ENCODE results near the gene DHRSX.

Gene DHRSX

DNA sequence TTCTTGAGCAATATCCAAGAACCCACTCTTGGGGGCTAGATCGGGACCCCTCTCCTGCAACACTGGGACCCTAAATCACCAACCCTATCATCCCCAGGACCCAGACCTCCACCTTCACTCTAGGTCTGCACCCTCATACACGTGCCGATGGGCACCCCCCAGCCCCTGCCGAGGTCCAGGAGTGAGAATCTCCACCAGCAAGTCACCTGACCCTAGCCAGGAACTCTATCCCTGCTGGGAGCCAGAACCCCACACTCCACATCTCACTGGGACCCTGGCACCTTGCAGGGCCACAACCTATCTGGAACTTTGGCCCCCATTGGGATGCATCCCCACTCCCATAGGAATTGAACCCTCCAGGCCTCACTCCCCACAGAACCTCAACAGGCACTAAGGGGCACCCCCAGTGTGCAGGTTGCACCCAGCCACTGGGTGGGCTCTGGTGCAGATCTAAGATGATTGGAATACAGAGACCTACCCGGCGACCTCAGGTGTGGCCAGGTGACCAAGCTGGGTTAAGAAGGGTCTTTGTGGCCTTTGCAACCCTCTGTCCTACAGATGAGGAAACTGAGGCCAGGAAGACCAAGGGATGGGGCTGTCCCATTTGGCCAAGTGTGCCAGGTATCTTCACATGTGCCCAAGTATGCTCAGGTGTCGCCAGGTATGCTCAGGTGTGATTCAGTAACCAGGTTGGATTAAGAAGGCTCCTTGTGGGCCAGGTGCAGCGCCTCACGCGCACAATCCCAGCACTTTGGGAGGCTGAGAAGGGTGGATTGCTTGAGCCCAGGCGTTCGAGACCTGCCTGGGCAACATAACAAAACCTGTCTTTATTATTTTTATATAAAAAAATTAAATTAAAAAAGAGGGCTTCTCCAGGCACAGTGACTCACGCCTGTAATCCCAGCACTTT is 3.1 kb upstream of the DHRSX start:
- TF ChIP-seq CTCF (IDR thresholded peaks at IDR 0.05; ENCODE audit: low read depth, low read length, missing control alignments): no peak
- in situ Hi-C loops (cut with HindIII; ENCODE audit: low sequenced_read_pairs): no loop called here
- no peak overlapping the region for H3K4me3 ChIP-seq (ENCODE audit: low read depth, low read length)
- no peak for DNase-seq (ENCODE audit: low read depth)

- no peak for TF ChIP-seq CTCF (IDR thresholded peaks at IDR 0.05; ENCODE audit: low read depth, low read length, missing control alignments)
- no peak overlapping the region for H3K4me3 ChIP-seq (ENCODE audit: low read depth, low read length)
- no peak for DNase-seq (ENCODE audit: low read depth)
- in situ Hi-C loops (cut with HindIII; ENCODE audit: low sequenced_read_pairs): no loop called here
Observed at GRCh38 chrX:2502668-2503519, 2.1 kb upstream of the DHRSX start.

- H3K4me3 ChIP-seq (ENCODE audit: low read depth, low read length): no peak overlapping the region
- no peak for DNase-seq (ENCODE audit: low read depth)
- TF ChIP-seq CTCF (IDR thresholded peaks at IDR 0.05; ENCODE audit: low read depth, low read length, missing control alignments): no peak
- in situ Hi-C loops (cut with HindIII; ENCODE audit: low sequenced_read_pairs): no loop called here
Observed at GRCh38 chrX:2502120-2502667, 1.4 kb upstream of the DHRSX start.

GRCh38 chrX:2501559-2502102 is 855 bp upstream of the DHRSX start:
- H3K4me3 ChIP-seq (ENCODE audit: low read depth, low read length): no peak overlapping the region
- in situ Hi-C loops (cut with HindIII; ENCODE audit: low sequenced_read_pairs): no loop called here
- no peak for DNase-seq (ENCODE audit: low read depth)
- no peak for TF ChIP-seq CTCF (IDR thresholded peaks at IDR 0.05; ENCODE audit: low read depth, low read length, missing control alignments)

GRCh38 chrX:2500091-2500802 is 529 bp downstream of the DHRSX start:
- in situ Hi-C loops (cut with HindIII; ENCODE audit: low sequenced_read_pairs): no loop called here
- TF ChIP-seq CTCF (IDR thresholded peaks at IDR 0.05; ENCODE audit: low read depth, low read length, missing control alignments): no peak
- H3K4me3 ChIP-seq (ENCODE audit: low read depth, low read length): peak overlapping the region; percentile 75
- DNase-seq (ENCODE audit: low read depth): no peak
